Muscle of back (tissue), 13 donors: ENCODE measurements around the gene CDCA8. TPM values are rescaled to one million over a fixed set of nuclear protein-coding genes. Genes with fewer than 3 reads are reported as not detected.

Source experiments
- DNase-seq, 3 donors: peaks; one replicate each; pipeline versions ENCODE4 v3.0.0 to v3.0.0-alpha.2; 2013
- long read RNA-seq, 9 donors: transcript quantifications; one replicate each; lab custom pipeline, GENCODE V29; 2026
- polyA plus RNA-seq, 10 donors: library from polyadenylated mRNA; unstranded; fragments of 120-200 nt; gene quantifications; one replicate each; pipeline ENCODE4 v1.2.1, GENCODE V29; 2013; ENCODE audit not compliant: insufficient read length in 10 of 10

Gene CDCA8
- polyA plus RNA-seq: 10 to 100 TPM in 5 of 10 donors, 1 to 10 TPM in 5; 5.7 to 15.7 (median 9.7) TPM
- long read RNA-seq, donor 1, partial matches to known transcripts: 0 of 3 reads
- long read RNA-seq, donor 1, other reads (novel, unspliced or antisense): 0 of 3 reads
- long read RNA-seq, donor 2, partial matches to known transcripts: 0 of 2 reads
- long read RNA-seq, donor 2, other reads (novel, unspliced or antisense): 0 of 2 reads
- long read RNA-seq, donor 3: 0 reads
- long read RNA-seq, donor 4, partial matches to known transcripts: 0 of 2 reads
- long read RNA-seq, donor 4, other reads (novel, unspliced or antisense): 0 of 2 reads
- long read RNA-seq, donor 5, partial matches to known transcripts: 0 of 1 reads
- long read RNA-seq, donor 5, other reads (novel, unspliced or antisense): 0 of 1 reads
- long read RNA-seq, donor 6, partial matches to known transcripts: 0 of 3 reads
- long read RNA-seq, donor 6, other reads (novel, unspliced or antisense): 0 of 3 reads
- long read RNA-seq, donor 7, partial matches to known transcripts: 0 of 2 reads
- long read RNA-seq, donor 7, other reads (novel, unspliced or antisense): 0 of 2 reads
- long read RNA-seq, donor 8, partial matches to known transcripts: 0 of 4 reads
- long read RNA-seq, donor 8, other reads (novel, unspliced or antisense): 0 of 4 reads
- long read RNA-seq, donor 9: 0 reads

- DNase-seq: peak; percentile 98 to 99 (median 99)
These were observed at the start of gene CDCA8 for GRCh38 chr1:37692078-37692833. TSS of gene CDCA8 (plus strand) at chr1:37692516. CDS start at chr1:37692691, 175 bp downstream.

- no peak for DNase-seq
These were observed 45.0 kb upstream of the CDCA8 start for GRCh38 chr1:37647281-37647680.

GRCh38 chr1:37650173-37650572 lies 42.1 kb upstream of the CDCA8 start:
- no peak for DNase-seq

- DNase-seq: no peak
These were observed 41.6 kb upstream of the CDCA8 start for GRCh38 chr1:37650721-37651120.

- DNase-seq: no peak
These were observed 40.5 kb upstream of the CDCA8 start for GRCh38 chr1:37651803-37652202.

GRCh38 chr1:37652976-37653375 lies 39.3 kb upstream of the CDCA8 start:
- DNase-seq: no peak

GRCh38 chr1:37653906-37654305 lies 38.4 kb upstream of the CDCA8 start:
- DNase-seq: no peak

- DNase-seq: no peak
These were observed 37.0 kb upstream of the CDCA8 start for GRCh38 chr1:37655274-37655673.

GRCh38 chr1:37656026-37656425 lies 36.3 kb upstream of the CDCA8 start:
- no peak for DNase-seq

- no peak for DNase-seq
These were observed 35.4 kb upstream of the CDCA8 start for GRCh38 chr1:37656881-37657280.

GRCh38 chr1:37657620-37658412 lies 34.5 kb upstream of the CDCA8 start:
- DNase-seq: no peak

GRCh38 chr1:37658486-37658885 lies 33.8 kb upstream of the CDCA8 start:
- no peak for DNase-seq

- DNase-seq: no peak
These were observed 31.7 kb upstream of the CDCA8 start for GRCh38 chr1:37660664-37661063.

- DNase-seq: no peak
These were observed 30.9 kb upstream of the CDCA8 start for GRCh38 chr1:37661401-37661800.

- no peak for DNase-seq
These were observed 30.1 kb upstream of the CDCA8 start for GRCh38 chr1:37662031-37662755.

GRCh38 chr1:37663426-37664000 lies 28.8 kb upstream of the CDCA8 start:
- no peak for DNase-seq

GRCh38 chr1:37666241-37666867 lies 26.0 kb upstream of the CDCA8 start:
- peak in 1 of 3 donors; percentile 33 for DNase-seq

- DNase-seq: peak in 2 of 3 donors; percentile 53 to 77
These were observed 25.2 kb upstream of the CDCA8 start for GRCh38 chr1:37667023-37667671.

- DNase-seq: no peak
These were observed 22.2 kb upstream of the CDCA8 start for GRCh38 chr1:37670133-37670532.
